Mononuclear cell (primary cell): Measurements from ENCODE around the gene NDUFB3. TPM values are rescaled to one million over a fixed set of nuclear protein-coding genes. Genes with fewer than 3 reads are reported as not detected.
"Not testable (repeated sequence)": the region's sequence is repeated elsewhere in the genome, so short reads cannot be mapped to it uniquely, and the experiment has no call there.

Source experiments
- H3K27me3 ChIP-seq: 2 replicates; pipeline ENCODE4 v1.6.0; 2011; ENCODE audit warnings: low read length, control low read depth; ENCODE audit not compliant: insufficient read depth
- H3K4me1 ChIP-seq: 2 replicates; pipeline ENCODE4 v1.5.1; 2011; ENCODE audit warnings: mild to moderate bottlenecking, low read length, control low read depth; ENCODE audit not compliant: insufficient read depth
- H3K4me3 ChIP-seq: 2 replicates; pipeline ENCODE4 v1.5.1; 2011; ENCODE audit warnings: mild to moderate bottlenecking, low read length, moderate library complexity
- H3K9me3 ChIP-seq: 2 replicates; pipeline ENCODE4 v1.5.1; 2011; ENCODE audit warnings: low read depth, mild to moderate bottlenecking, control low read depth, low read length
- total RNA-seq: library from RNA; depleted of rRNA; stranded (reverse); fragments of >200 nt; gene quantifications from one replicate; pipeline ENCODE4 v1.2.3, GENCODE V29; 2012

NDUFB3 gene
- total RNA-seq, 1 donor = 13.9 TPM

DNA sequence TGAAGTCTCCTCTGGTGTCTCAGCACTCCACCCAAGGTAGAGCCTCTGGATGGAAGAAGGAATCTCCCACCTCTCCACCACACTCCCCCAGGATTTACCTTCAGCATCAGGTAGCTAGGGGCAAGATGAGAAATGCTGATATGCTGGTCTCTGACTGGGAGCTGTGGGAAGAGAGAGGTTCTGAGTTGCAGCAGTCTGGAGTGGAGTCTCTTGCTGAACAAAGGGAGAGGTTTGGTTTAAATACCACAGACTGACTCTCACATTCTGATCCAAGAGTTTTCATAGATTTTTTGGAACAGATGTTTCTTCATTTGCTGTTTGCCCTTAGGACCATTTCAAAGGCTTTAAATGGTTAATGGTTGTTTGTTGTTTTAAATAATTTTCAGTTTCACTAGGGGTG lies 43.0 kb downstream of the NDUFB3 start:
- H3K4me1 ChIP-seq = peaks cover 37% of the 10 kb centered on the region
- no peak overlapping the region for H3K4me3 ChIP-seq
- no peaks in the 10 kb centered on the region for H3K9me3 ChIP-seq
- H3K27me3 ChIP-seq = no peaks in the 10 kb centered on the region

DNA sequence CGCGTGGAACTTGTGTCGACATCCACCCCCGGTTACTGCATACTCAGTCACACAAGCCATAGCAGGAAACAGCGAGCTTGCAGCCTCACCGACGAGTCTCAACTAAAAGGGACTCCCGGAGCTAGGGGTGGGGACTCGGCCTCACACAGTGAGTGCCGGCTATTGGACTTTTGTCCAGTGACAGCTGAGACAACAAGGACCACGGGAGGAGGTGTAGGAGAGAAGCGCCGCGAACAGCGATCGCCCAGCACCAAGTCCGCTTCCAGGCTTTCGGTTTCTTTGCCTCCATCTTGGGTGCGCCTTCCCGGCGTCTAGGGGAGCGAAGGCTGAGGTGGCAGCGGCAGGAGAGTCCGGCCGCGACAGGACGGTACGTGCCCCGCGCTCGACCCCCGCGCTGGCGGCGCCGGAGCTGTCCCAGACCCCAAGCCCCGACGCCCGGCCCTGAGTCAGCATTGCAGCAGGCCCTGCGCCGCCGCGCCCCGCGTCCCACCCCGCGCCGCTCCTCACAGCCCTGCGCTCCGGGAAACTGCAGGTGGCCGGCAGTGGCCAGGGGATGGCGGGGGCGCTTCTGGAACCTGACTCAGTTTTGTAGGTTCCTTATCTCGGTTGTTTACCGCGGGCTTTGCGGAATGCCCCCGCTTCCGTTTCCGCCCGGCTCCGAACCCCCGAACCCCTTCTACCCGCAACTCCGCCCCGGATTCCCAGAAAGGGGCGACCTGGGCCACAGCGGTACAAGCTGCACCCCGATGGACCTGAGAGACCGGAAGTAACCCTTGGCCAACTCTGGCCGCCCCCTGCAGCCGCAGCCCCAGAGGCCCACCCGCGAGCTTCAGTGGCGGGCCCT lies 44.5 kb downstream of the NDUFB3 start, which contains the start of gene CFLAR:
TSS of gene CFLAR (plus strand) at position 50 of the 844 bp plus-strand sequence. CDS start 13,702 bp downstream, outside the sequence.
- Histone ChIP-seq H3K4me1 (peaks cover 44% of the 10 kb centered on the region), H3K9me3 (no peaks in the 10 kb centered on the region), H3K4me3 (peak within 1 kb of the TSS; percentile 97), H3K27me3 (no peaks in the 10 kb centered on the region)

DNA sequence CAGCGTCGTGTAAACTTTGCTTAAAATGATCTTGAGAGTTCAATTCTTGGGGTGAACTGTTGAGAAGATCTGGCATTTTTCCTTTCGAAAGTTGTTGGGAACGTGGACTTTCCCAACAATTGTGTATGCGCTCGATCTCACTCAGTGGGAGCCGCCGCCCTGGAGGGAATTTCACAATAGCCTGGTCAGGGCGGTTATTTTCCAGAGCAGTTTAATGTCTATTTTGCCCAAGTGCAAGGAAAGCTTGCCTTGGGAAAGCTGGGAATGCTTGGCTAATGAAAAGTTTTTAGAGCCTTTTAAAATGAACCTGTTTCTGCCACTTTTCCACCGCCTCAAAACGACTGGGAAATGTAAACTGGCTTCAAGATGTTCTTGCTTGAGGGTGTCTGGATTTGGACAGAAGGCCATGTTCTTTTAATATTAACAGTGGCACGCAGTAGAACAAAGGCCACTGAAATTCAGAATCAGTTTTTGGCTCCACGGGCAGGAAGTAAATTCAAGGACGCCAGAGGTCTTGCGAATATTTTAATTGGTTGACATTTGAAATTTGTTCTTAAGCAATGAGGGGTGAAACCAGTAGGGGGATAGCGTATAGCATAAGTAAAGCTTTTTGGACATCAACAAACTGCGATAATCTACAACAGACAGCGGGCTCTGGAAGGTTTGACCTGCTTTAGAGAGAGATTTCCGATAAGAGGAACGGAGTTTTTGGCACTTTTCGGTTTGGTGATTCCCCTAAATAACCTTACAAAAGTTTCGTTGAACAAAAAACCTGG lies 45.3 kb downstream of the NDUFB3 start:
- Histone ChIP-seq H3K9me3 (no peaks in the 10 kb centered on the region), H3K4me3 (peak overlapping the region; percentile 97), H3K27me3 (no peaks in the 10 kb centered on the region), H3K4me1 (peaks cover 52% of the 10 kb centered on the region)

DNA sequence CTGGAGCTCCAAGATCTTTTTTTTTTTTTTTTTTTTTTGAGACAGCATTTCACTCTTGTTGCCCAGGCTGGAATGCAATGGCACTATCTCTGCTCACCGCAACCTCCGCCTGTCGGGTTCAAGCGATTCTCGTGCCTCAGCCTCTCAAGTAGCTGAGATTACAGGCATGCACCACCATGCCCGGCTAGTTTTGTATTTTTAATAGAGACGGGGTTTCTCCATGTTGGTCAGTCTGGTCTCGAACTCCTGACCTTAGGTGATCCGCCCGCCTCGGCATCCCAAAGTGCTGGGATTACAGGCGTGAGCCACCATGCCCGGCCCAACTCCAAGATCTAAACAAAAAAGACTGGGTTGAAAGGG lies 45.9 kb downstream of the NDUFB3 start:
- not testable (repeated sequence) for H3K9me3 ChIP-seq, H3K27me3 ChIP-seq
- Histone ChIP-seq H3K4me1 (peaks cover 58% of the 10 kb centered on the region), H3K4me3 (peak overlapping the region; percentile 97)

DNA sequence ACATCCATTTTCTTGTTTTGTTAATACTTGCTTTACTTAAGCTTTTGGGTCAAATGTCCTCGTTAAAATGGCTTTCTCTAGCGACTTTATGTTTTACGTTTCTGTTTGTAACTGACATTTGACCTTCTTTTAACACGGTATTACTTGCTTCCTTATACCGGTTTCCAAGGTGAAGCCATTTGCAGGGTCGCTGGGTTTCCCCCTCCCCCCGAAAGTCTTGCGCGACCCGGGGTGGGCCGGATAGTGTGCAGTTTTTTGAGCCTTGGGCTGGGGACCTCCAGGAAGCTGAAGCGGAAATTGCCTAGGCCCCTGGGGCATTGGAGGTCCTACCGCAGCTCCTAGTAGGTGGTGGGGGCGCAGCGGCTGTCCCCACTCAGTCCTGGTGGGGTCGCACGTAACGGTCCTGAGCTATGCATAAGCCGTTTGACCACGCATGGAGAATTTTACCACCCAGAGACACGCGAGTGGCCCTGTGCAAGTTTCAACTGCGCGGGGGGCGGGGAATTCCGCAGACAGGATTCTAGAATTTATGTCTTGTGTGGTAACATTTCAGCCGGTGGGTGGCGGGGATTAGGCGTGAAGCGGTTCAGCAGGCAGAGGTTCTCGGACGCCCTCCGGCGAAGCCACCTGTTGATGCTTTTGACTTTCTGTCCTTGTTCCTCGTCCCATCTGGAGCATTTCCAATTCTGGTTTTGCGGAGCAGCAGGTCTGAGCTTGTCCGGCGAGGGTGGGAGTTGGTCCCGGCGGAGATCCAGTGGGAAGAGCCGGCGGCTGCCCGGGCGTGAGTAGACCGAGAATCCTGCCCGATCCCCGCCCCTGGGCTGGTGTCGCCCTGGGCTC lies 46.5 kb downstream of the NDUFB3 start:
- Histone ChIP-seq H3K4me1 (peaks cover 62% of the 10 kb centered on the region), H3K9me3 (no peaks in the 10 kb centered on the region), H3K4me3 (peak overlapping the region; percentile 97), H3K27me3 (no peaks in the 10 kb centered on the region)

DNA sequence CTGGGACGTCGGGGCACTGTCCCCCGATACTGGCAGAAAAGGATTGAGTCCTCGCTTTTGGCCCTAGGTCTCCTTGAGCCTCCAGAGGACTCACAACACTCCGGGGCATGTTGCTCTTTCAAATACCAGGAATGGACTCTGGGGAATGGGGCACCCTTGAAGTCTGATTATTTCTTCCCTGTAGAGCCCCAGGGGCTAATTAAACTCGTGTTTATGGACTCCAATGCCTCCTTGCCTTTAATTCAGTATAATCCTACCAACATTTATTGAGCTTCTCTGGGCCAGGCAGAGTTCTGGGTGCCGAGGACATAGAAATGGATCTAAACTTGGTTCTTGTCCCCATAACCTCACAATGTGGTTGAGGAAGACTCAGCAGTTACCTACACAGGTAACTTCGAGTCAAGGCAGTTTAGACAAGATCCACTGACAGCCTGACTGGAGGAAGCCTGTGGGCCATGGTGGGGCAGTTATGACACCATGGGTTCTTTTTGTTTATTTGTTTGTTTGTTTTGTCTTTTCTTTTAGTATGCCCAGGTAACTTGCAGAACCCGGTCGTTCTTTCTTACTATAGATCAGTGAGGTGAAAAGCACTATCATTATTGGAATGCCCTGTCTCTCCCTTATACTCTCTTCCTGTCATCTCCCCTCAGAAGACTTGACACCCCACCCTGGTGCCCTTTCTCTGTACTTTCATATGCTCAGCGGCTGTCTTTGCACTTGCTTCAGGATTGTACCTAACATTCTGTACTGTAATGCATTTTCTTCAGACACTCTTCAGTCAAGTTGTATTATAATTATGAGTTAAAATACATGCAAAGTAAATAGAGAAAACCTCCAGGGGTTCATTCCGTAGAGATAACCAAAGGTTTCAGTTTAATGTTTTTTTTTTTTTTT lies 47.4 kb downstream of the NDUFB3 start:
- Histone ChIP-seq H3K4me1 (peaks cover 64% of the 10 kb centered on the region), H3K4me3 (peak overlapping the region; percentile 97), H3K9me3 (no peaks in the 10 kb centered on the region), H3K27me3 (no peaks in the 10 kb centered on the region)

DNA sequence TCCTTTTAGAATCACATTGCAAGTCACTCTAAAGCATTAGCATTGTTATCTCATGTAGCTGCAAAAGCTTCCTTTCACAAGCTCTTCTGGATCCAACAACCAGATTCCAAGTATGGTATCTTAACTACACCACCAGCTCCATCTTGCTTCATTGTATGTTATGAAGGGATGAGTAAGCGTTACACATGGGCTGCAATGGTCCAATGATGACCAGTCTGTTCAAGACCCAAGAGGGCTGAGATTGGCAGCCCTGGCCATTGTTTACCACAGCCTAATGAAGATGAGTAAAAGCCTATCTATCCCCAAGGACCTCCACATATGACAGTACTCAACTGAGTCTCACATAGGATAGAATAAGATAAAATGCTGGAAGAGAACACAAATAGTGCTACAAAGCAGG lies 50.5 kb downstream of the NDUFB3 start:
- H3K27me3 ChIP-seq = no peaks in the 10 kb centered on the region
- peak overlapping the region; percentile 0 for H3K4me3 ChIP-seq
- no peaks in the 10 kb centered on the region for H3K9me3 ChIP-seq
- H3K4me1 ChIP-seq = peaks cover 72% of the 10 kb centered on the region

DNA sequence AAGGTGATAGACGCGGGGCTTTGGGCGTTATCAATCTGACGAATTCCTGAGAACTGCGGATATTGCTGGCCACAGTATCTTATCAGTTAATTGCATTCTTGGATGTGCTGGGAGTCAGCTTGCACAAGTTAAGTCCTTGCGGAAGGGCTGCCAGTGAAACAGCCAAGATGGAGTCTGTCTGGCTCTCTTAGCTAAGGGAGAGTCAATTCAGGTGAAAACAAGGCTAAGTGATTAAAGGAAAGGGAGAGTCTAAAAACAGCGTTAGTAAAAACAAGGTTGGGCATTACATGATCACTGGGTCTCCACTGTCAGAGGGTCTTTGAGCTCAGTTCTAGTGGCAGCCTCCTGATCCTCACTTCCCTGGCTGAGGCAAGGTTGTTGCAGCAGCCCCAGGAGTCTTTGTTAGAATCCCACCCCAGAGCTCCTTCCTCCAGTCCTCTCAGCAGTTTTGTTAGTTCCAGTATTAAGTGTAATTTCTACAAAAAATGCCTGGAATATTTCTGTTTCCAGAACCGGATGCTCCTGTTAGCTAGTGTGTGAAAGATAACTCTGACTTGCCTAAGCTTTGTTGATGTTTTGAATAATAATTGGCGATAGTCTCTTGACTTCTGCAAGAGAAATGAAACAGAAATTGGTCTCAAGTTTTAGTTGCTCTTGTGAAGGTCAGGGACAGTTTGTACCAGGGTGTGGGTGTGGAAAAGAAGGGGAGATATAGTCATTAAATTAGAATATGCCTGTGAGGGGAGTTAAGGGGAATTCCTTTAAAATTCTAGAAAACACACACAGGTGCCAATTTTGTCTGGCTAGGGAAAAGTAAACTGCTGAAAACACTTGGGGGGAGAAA lies 54.7 kb downstream of the NDUFB3 start:
- H3K27me3 ChIP-seq = no peaks in the 10 kb centered on the region
- no peaks in the 10 kb centered on the region for H3K9me3 ChIP-seq
- peaks cover 96% of the 10 kb centered on the region for H3K4me1 ChIP-seq
- no peak overlapping the region for H3K4me3 ChIP-seq

DNA sequence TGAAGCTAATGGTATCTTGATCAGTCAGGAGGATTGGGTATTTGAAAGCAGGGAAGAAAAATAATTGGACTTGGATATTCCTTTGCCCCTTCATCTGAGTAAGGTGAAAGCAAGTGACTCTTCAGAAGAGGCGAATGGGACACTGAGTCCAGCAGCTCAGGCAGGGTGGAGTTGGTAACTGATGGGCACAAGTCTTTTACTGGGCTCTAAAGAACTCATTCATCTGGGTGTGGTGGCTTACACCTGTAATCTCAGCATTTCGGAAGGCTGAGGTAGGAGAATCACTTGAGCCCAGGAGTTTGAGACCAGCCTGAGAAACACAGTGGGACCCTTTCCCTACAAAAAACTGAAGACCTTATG lies 55.3 kb downstream of the NDUFB3 start:
- peak overlapping the region; percentile 7 for H3K4me3 ChIP-seq
- H3K9me3 ChIP-seq = no peaks in the 10 kb centered on the region
- no peaks in the 10 kb centered on the region for H3K27me3 ChIP-seq
- peaks cover 96% of the 10 kb centered on the region for H3K4me1 ChIP-seq

DNA sequence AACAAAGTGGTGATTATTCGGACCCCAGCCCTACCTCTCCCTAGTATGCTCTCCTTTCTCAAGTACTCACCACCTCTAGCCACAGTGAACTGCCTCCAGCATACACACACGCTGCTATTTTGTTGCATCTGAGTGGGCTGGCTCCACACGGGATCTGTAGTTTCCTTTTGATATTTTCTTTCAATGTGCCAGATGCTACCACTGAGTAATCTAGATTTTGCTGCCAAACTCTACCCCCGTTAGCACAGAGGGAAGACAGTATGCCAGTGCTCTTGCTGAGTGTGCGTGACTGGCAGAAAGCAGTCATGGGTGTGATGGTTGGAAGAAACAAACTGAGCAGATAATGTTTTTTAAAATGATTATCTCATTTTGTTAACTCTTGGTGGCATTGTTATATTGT lies 55.8 kb downstream of the NDUFB3 start:
- Histone ChIP-seq H3K4me1 (peaks cover 96% of the 10 kb centered on the region), H3K4me3 (peak overlapping the region; percentile 7), H3K27me3 (no peaks in the 10 kb centered on the region), H3K9me3 (no peaks in the 10 kb centered on the region)

DNA sequence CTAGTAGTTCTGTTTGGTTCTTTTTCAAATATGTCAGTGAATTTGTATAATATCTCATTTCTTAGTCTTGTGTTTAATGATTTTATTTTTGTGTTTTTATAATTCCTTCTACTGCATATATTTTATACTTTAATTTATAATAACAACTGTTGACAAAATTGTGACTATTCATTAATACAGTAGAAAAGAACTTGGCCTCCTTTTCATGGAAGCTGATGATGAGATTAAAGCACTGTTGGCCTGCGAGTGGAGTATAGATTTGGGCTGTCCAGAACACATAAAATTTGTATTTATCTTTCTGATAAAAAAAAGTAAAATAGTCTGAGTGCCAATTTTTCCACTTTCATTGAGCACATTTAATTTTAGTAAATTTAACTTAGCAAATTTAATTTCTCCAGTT lies 56.2 kb downstream of the NDUFB3 start:
- Histone ChIP-seq H3K4me1 (peaks cover 96% of the 10 kb centered on the region), H3K4me3 (no peak overlapping the region), H3K27me3 (no peaks in the 10 kb centered on the region), H3K9me3 (no peaks in the 10 kb centered on the region)

DNA sequence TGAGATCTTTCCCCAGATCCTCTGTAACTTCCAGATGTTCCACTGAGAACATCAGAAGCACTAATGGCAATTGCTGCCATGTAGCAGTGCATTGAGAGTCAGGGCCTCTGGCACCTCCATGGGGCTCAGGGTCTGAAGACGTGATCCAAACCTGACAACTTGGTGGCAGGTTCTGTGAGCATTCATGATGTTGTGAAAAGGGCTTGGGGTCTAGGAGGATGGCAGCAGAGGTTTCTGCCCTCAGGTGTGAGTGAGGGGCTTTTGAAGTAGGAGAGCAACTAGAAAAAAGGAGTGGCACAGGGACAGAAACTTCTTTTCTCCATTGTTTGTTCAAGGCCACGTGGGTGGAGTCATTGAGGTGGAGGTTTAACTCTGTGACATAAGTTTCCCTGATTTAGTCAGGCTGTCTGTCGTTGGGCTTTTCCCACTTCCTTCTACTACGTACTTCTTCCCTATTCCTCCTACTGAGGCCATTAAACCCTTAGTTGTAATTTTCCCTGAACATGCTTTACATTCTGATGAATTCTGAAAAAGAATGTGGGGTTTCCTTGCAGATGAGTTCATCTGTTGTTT lies 57.2 kb downstream of the NDUFB3 start:
- H3K27me3 ChIP-seq = no peaks in the 10 kb centered on the region
- H3K4me3 ChIP-seq = no peak overlapping the region
- no peaks in the 10 kb centered on the region for H3K9me3 ChIP-seq
- peaks cover 91% of the 10 kb centered on the region for H3K4me1 ChIP-seq

DNA sequence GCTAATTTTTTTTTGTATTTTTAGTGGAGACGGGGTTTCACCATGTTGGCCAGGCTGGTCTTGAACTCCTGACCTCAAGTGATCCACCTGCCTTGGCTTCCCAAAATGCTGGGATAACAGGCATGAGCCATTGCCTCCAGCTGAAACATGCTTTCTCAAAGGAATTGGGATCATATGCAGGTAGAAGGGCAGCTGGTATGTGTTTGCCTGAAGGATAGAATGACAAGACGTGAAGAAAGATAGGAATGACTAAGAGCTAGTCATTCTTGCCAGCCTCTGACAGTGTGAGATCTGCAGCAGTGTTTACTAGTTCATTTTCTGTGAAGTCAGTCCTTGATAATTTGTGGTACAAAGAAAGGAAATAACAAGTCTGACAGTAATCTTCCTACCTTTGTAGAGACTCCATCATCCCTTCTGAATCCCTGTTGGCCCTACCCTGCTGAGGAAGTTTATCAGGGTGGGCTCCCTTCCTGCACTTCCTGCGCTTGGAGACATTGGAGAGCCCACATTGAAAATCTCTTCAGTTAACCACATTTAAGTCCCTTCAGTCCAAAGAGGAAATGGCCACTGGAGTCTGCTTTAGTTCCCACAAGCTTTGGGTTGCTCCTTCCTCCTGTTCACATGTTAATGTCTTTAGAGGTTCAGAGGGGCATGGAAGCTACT lies 58.9 kb downstream of the NDUFB3 start:
- H3K9me3 ChIP-seq = no peaks in the 10 kb centered on the region
- no peaks in the 10 kb centered on the region for H3K27me3 ChIP-seq
- peaks cover 75% of the 10 kb centered on the region for H3K4me1 ChIP-seq
- no peak overlapping the region for H3K4me3 ChIP-seq
